Occipital lobe (tissue), 2 donors: ENCODE measurements around the gene GLYATL2. TPM values are rescaled to one million over a fixed set of nuclear protein-coding genes. Genes with fewer than 3 reads are reported as not detected.

ENCODE experiments used
- DNase-seq: peaks from one replicate; lab custom pipeline; 2025; lab: John Stamatoyannopoulos, UW
- total RNA-seq: library from RNA; depleted of rRNA; stranded (reverse); fragments of >200 nt; gene quantifications from one replicate; pipeline ENCODE4 v1.2.3, GENCODE V29; 2014

Gene GLYATL2, protein sequence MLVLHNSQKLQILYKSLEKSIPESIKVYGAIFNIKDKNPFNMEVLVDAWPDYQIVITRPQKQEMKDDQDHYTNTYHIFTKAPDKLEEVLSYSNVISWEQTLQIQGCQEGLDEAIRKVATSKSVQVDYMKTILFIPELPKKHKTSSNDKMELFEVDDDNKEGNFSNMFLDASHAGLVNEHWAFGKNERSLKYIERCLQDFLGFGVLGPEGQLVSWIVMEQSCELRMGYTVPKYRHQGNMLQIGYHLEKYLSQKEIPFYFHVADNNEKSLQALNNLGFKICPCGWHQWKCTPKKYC
- total RNA-seq: 1.2 TPM

DNA sequence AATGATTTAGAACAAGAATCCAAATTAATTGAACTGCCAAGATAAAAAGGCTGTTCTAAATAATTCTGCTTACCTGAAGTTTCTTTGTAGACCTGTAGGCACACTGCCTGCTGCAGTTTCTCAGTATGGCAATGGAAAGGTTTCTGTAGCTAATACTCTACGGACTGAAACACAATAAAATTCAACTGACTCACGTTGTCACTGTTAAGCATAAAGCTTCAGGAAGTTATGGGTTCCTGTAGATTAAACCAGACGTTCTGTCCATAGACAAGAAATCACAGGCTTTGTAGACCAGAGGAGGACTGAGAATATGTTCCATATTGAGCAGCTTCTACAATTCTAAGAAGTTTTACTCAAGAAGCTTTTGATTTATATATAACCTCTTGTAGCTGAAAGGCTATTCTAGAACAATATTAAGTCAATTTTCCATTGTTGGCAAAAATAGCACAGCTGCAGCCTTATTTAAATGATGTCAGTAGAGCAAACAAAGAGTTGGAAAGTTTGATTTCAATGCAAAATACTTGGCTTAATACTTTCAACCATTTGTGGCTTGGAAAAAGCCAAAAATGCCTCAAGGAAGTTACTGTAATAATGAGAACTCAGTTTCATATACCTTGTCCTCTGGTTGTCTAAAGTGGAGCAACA lies at the start of gene GLYATL2:
TSS of gene GLYATL2 (minus strand) at position 344 of the 645 bp plus-strand sequence. CDS start 5,092 bp downstream, outside the sequence.
- DNase-seq: no peak

DNA sequence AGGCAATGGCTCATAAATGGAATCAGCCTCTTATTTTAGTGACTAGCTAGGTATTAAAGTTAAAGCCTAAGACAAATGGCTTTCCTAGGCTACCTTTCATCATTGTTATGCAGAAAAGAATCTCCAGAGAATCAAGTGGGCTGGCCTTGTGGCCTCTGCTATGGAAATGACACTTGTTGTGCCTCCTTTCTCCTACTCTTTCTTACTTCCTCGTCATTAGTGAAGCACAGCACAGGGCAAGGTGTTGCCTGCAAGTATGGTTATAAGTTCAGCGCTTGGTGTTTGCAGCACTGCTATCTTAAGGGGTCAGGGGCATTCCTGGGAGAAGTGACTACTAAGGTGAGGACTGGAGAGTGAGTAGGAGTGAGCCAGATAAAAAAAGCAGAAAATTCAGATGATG lies 49.4 kb upstream of the GLYATL2 start:
- DNase-seq: no peak

DNA sequence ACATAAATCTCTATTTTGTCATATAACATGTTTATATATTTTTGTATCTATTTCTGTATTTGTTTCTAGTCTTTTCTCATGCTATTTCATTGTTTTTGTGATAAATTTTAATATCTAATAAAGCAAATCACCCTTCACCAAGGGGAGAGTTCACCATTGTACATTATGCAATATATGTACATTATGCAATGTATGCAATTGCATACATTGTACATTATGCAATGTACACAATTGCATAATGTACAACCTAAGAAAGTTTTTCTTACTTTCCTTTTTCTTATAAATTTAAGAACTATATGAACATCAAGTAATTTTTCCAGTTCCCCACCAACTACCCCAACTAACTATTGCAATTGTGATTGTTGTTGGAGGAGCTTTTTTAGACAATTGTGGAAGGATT lies 44.1 kb upstream of the GLYATL2 start:
- DNase-seq: no peak

DNA sequence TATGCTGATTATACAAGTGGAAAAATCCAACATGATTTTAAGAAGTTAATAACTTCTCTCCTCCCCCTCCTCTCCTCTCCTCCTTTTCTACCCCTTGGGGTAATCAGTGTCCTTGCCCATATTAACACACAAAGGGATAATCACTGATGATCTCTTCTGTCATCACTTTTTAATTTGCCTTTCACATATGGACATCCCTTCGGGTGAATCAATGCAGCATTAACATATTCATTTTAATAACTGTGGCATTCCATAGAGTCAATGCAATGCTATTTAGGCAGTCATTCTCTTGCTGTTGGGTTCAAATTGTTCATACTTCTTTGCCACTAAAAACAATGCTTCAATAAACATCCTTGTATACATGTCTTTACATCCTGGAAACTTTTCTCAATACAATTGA lies 42.9 kb upstream of the GLYATL2 start:
- DNase-seq: no peak

DNA sequence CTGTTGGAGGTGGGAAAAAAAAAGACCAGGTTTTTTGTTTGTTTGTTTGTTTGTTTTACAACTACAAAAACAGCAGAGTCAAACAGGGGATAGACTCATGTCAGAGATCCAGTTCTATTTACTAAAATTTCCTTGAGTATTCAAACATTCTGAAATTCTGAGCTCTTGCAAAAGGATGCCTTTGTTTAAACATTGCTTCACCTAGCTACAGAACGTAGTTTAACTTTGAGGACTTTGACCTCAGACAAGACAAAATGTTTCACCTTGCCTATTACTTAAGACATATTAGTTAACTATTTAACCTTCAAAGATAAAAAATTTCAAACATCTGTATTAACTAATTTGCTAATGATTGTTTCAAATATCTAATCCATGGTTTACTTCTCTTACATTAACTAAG lies 36.1 kb upstream of the GLYATL2 start:
- no peak for DNase-seq

DNA sequence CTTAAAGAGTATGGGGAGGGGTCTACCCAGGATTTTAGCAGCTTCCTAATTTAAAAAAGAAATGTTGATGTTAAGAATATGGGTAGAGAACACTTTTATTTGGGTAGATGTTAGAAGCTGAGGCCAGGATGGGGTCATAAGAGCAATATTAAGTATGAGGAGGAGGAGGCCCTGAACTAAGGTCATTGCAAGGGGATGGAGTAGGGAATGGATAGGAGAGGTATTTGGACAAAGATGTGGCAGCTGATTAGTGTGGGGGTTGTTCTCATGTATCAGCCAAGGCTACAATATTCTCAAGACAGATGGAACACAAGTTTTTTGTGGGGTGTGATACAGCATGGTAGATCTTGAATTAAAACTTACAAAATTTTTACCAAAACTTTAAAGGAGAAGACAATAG lies 35.7 kb upstream of the GLYATL2 start:
- DNase-seq: no peak

DNA sequence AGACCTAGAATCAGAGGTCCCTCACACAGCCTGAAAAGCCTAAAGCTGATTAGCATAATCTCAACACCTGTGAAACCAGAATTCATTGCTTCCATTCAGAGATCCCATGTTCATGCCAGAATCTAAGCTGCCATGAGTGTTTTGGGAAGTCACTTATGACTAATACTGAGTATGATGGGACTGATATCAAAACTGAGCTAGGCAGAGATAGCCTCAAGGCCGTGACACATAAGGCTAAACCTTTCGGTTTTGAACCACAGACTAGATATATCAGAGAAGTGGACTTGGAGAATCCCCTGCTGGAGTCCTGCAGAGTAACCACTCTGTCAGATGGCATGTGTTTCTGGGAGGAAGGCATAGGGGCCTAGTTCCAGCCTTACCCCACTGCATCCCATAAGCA lies 23.1 kb upstream of the GLYATL2 start:
- DNase-seq: no peak

DNA sequence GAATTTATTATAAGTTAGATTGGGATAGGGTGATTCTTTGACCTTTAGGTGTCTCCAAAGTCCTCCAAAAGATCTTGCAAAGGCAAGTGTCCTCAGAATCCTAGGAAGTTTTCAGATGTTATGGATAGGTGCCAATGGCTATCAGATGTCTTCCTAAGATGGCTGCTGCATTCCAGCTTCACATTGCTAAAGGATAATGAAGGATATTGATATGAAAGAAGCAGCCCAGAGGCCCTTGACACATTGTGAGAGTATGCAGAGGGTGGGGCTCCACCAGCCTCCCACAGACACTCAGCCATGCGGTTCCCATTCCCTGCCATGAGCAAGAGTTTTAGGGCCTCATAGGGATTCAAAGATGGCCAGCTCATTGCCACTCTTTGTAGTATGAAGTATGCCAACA lies 22.3 kb upstream of the GLYATL2 start:
- DNase-seq: no peak

DNA sequence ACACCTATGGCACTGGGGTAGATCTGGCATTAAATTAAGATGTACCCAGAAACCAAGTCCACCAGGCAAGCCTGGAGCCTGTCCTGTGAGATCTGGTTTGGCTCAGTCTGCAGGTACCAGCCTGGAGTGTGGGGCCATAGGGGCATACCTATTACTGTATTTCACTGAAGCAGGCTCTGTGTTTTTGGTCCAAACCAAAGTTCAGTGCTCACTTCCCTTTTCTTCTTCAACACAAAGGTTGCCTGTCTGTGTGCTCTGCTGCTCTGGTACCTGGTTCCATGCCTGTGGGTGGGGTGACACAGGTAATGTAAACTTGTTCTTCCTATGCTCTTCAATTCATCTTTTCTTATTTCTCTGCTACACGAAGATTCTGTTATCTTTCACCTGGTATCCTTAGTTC lies 19.8 kb upstream of the GLYATL2 start:
- no peak for DNase-seq

DNA sequence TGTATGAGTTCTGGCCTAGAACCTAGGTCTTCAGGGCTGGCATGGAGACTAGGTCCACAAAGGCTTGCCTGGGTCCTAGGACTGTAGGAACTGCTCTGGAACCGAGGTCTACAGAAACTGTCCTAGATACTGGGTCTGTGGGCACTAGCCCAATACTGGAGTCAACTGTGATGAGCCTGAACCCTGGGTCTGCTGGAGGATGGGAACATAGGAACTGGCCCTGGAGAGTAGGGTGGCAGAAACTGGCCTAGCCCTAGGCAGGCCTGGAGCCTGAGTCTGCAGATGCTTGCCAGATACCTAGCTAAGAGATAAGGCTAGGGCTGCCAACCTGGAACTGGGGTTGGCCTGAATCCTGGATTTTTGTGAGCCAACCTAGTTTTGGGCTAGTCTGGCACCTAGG lies 19.2 kb upstream of the GLYATL2 start:
- no peak for DNase-seq

DNA sequence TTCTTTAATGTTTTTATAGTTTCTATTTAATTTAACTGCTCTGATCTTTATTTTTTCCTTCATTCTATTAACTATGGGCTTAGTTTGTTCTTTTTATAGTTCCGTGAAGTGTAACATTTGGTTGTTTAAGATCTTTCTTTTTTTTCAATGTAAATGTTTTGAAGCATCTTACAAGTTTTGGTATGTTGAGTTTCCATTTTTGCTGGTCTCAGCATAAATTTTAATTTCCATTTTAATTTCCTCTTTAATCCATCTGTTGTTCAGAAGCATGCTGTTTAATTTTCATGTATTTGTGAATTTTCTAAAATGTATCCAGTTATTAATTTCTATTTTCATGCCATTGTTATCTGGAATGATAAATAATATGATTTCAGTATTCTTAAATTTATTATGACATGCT lies 17.0 kb upstream of the GLYATL2 start:
- no peak for DNase-seq

DNA sequence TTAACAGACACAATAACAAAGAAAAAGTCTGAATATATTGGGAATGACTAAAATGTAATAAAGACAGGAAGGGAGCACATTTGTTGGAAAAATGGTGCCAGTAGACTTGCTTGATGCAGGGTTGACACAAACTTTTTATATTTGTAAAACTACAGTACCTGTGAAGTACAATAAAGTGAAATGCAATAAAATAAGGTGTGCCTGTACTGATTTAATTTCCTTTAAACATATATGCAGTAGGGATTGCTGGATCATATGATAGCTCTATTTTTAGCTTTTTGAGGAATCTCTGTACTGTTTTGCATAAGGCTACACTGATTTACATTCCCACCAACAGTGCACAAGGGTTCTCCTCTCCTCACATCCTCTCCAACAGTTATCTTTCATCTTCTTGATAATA lies 12.3 kb upstream of the GLYATL2 start:
- DNase-seq: no peak

DNA sequence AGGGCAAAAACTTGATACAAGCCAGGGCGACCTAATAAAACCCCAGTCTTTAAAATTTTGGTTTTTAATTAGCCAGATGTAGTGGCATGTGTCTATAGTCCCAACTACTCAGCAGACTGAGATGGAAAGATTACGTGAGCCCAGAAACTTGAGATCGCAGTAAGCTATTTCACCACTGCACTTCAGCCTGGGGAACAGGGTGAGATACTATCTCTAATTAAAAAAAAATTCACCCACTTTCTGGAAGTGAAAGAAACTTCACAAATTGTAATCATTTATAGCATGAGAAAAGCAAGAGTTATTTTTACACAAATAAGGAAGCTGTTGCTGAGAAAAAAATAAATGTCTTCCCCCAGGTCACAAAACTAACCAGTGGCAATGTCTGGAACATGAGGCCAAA lies 882 bp upstream of the GLYATL2 start:
- DNase-seq: no peak

DNA sequence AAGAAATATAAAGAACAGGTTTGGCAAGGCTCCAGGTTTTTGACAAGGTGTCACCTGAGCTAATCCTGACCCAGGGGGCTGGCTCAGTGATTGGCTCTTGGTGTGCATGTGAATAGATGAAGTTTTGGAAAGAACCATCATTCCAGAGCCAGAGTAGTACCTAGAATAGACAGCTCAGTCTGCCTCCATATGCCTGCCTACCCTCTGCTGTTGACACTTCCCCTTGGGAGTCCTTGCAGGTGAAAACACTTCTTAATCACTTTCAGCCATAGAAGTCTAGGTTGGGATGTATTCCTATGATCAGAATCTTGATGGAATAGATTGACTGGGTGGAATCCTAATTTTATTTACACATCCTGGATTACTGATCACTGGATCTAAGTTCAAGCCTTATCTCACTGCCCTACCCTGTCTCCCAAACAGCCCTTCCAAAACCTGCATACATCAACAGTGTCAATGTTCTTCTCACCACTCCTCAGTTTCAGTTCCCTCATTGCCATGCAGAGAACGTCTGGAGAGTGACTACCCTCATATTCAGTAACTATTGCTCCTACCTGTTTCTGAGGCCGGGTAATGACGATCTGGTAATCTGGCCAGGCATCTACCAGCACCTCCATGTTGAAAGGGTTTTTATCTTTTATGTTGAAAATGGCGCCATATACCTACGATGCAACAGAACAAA lies 6.7 kb downstream of the GLYATL2 start:
- no peak for DNase-seq

DNA sequence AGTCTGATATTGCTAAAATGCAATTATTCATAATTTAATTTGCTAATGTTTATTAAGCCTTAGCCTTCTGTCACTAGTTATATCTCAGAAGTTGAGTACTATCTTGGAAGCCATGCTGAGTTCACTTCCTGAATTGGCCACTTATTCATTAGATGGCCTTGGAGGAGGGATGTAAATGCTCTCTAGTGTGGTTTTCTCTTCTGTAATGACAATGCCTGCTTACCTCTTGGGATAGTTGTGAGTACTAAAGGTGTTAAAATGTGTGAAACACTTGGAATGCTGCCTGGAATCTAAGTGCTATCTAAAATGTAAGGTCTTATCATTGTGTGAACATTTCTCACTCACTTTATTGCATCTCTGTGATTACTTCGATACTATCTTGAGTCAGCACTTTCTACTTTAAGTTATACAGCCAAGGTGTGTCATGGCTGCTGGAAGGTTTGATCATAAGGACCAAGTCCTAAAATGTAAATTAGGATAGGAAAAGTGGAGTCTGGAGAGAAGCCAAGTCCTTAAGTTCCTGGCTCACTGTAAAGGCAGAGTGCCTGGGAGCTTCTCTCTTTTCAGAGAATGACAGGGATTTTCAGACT lies 12.4 kb downstream of the GLYATL2 start:
- no peak for DNase-seq

DNA sequence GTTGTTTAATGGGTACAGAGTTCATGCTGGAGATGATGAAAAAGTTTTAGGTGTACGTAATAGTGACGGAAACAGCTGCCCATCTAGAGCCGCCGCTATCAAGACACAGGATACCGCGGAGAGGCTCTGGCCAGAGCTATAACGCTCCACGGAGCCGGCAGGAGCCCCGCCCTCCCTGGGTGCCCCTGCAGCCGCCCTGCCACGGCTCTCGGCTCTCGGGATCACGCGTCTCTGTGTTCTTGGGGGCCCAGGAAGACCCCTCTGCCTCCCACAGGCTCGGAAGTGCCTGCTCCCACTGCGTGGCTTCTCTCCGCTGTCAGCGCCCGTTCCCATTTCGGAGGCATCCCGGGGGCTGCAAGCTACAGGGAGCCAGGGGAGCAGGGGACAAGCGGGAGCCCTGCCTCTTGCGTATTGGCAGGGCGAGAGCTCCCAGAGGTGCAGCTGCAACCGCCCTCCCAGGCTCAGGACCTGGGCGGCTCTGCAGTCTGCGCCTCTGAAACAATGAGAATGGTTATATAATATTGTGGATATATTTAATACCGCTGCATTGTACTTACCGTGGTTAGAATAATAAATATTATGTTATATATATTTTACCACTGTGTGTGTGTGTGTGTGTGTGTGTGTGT lies 13.7 kb downstream of the GLYATL2 start:
- no peak for DNase-seq

DNA sequence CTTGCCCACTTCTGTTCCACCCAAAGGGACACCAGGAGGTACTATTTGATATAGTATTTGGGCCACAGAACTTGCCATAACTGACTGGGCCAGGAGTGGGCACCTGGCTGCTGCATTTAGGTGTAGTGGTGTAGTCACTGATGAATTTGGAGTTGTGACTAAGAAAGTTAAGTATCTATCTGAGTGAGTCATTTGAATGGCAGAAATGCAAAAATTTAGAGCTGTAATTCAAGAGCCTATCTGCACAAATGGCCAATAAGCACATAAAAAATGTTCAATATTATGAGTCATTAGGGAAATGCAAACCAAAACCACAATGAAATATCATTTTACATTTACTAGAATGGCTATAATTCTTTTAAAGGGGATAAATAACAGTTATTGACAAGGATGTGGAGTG lies 14.7 kb downstream of the GLYATL2 start:
- no peak for DNase-seq

DNA sequence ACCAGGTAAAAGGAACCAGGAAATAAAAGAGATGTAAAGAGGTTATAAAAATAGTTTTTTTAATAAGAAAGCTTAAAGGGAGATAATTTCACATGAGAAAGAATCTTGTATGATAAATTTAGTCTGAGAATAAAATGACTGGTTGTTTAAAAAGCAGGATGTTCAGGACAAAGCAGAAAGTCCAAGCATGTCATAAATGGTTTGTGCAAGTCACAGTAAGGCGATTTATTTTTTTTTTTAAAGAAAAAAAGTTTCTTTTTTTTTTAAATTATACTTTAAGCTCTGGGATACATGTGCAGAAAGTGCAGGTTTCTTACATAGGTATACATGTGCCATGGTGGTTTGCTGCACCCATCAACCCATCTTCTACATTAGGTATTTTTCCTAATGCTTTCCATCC lies 30.8 kb downstream of the GLYATL2 start:
- DNase-seq: no peak

DNA sequence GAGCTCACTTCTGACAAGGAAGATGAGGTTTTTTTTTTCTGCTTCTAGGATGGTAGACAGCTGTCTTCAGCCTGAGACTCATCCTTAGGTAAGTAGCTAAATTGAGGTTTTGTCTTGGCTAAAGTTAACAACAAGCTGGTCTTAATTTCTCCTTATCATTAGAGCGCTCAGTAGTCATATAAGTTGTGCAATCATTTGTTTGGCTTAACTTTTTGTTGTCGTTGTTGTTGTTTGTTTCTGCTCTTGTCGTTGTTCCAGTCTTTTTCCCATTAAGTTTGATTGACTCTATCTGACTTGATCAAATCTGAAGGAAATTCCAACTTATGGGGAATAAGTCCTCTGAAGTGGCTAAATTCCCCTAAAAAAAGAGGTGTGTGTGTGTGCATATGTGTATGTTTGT lies 33.0 kb downstream of the GLYATL2 start:
- DNase-seq: no peak

DNA sequence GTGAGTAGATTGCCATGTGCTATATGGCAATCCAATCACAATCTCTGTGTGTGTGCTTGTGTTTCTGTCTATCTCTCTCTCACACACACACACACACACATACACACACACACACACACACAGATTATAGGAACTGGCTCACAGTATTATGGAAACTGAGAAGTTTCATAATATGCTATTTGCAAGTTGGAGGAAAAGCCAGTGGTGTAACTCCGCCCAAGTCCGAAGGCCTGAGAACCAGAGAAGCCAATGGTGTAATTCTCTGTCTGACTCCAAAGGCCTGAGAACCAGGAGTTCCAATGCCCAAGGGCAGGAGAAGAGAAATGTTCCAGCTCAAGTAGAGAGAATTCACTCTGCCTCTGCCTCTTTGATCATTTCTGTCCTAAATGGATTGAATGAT lies 37.2 kb downstream of the GLYATL2 start:
- DNase-seq: no peak

DNA sequence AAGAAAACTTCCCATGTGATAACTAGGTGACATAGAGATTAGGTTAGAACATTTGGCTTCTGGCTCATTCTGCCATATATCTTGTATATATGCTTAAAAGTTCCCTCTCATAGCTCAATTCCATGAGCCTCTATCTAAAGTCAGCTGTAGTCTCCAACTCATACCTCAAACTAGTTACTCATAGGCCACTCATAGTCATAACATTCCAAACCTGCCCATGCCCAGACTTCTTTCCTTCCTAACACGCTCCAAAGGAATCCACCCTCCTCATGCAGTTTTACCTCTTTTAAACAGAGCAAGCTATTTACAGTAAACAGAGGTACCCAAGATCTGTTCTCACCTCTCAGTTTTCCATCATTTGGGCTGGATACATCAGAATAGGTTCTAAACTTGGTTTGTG lies 39.4 kb downstream of the GLYATL2 start:
- DNase-seq: no peak

DNA sequence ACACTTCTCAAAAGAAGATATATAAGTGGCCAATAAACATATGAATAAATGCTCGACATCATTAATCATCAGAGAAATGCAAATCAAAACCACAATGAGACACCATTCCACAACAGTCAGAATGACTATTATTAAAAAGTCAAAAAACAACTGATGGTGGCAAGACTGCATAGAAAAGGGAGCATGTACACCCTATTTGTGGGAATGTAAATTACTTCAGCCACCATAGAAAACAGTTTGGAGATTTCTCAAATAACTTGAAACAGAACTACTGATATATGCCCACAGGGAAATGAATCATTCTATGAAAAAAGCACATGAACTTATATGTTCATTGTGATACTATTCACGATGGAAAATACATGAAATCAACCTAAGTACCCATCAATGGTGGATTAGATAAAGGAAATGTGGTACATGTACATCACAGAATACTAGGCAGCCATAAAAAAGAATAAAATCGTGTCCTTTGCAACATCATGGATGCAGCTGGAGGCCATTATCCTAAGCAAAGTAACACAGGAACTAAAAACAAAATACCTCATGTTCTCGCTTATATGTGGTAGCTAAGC lies 42.4 kb downstream of the GLYATL2 start:
- DNase-seq: no peak
